HepG2 (cell line): ENCODE results near the gene HOXA13. TPM values are rescaled to one million over a fixed set of nuclear protein-coding genes. Genes with fewer than 3 reads are reported as not detected.
A peak's percentile ranks its signal among the peaks of the same experiment; 100 is the strongest.

Source experiments
- ATAC-seq: fragments of 200-7000 bp; cut with Tn5 transposase; 3 replicates; pipeline ENCODE4 v1.9.1; 2020; ENCODE audit warnings: mild to moderate bottlenecking, moderate library complexity
- BruUV-seq: library from RNA; stranded (reverse); fragments of 400-500 nt; replicated peaks from 2 replicates; lab custom pipeline; 2021; lab: Mats Ljungman, UMichigan
- CTCF ChIA-PET: fragments of 300-600 bp; formaldehyde crosslinking; extraction: SDS; loops from one replicate; lab custom pipeline; 2021; ENCODE audit warnings: low total read pairs, inconsistent platforms, low intra/inter-chr PET ratio; lab: Yijun Ruan, JAX
- POLR2A ChIA-PET: fragments of 350-600 bp; sonication (Branson Sonifier 250); formaldehyde crosslinking; loops from one replicate; lab custom pipeline; 2020; ENCODE audit warnings: antibody characterized with exemption, inconsistent platforms; lab: Yijun Ruan, JAX
- DNase-seq: peaks from one replicate; pipeline ENCODE4 v3.0.0-alpha.2; 2015; ENCODE audit warnings: low spot score
- FAIRE-seq: peaks from 3 replicates; lab custom pipeline; 2011; peaks lifted over from hg19 to GRCh38; lab: Jason Lieb, UNC
- H2AFZ ChIP-seq: one replicate; pipeline ENCODE4 v1.6.1; 2011; ENCODE audit warnings: low read length, inconsistent platforms
- H3K27ac ChIP-seq: fragments of 300-600 bp; 3 replicates; pipeline ENCODE4 v1.8.0; 2011; ENCODE audit warnings: mixed run types, mild to moderate bottlenecking, mixed read lengths, low read length, inconsistent platforms; ENCODE audit not compliant: insufficient read depth; ENCODE audit errors: extremely low read length
- H3K27me3 ChIP-seq, 2 experiments: fragments of 200-600 bp in 1 of 2; 2 replicates in 1 of 2; 3 replicates in 1 of 2; pipeline versions ENCODE4 v1.6.0 to v1.8.0; 2011; ENCODE audit warnings: low read length in 2 of 2, mild to moderate bottlenecking in 2 of 2, moderate library complexity in 2 of 2, inconsistent platforms in 1 of 2; ENCODE audit not compliant: insufficient read depth in 2 of 2, control insufficient read depth in 1 of 2
- H3K36me3 ChIP-seq, 2 experiments: fragments of 200-600 bp in 1 of 2; replicated peaks in 1 of 2; 2 replicates in 1 of 2; 3 replicates in 1 of 2; pipeline versions ENCODE4 v1.5.1 to v1.8.0; 2011; ENCODE audit warnings: low read length in 2 of 2, inconsistent platforms in 1 of 2; ENCODE audit not compliant: insufficient read depth in 2 of 2, control insufficient read depth in 1 of 2
- H3K4me1 ChIP-seq: 2 replicates; pipeline ENCODE4 v1.5.1; 2012; ENCODE audit warnings: low read length, inconsistent platforms; ENCODE audit not compliant: insufficient read depth
- H3K4me2 ChIP-seq: 2 replicates; pipeline ENCODE4 v1.6.0; 2011; ENCODE audit warnings: low read depth, low read length, inconsistent platforms
- H3K4me3 ChIP-seq, 3 experiments: fragments of 200-600 bp in 1 of 3; sonication (generic), shearing (Covaris generic) in 1 of 3; replicated peaks in 1 of 3; 2 replicates each; pipeline ENCODE4 v1.5.1; 2011 to 2016; ENCODE audit warnings: low read length in 3 of 3, inconsistent platforms in 2 of 3, low read depth in 2 of 3, mild to moderate bottlenecking in 2 of 3, control low read depth in 1 of 3, mixed read lengths in 1 of 3; ENCODE audit not compliant: insufficient read depth in 1 of 3
- H3K79me2 ChIP-seq: one replicate; pipeline ENCODE4 v1.6.1; 2011; ENCODE audit warnings: low read length, inconsistent platforms; ENCODE audit not compliant: insufficient read depth
- H3K9ac ChIP-seq: 2 replicates; pipeline ENCODE4 v1.6.0; 2011; ENCODE audit warnings: mild to moderate bottlenecking, low read depth, low read length, inconsistent platforms; ENCODE audit not compliant: insufficient read depth
- H3K9me3 ChIP-seq: 2 replicates; pipeline ENCODE4 v1.5.1; 2012; ENCODE audit warnings: mild to moderate bottlenecking, low read length
- H4K20me1 ChIP-seq: 2 replicates; pipeline ENCODE4 v1.6.0; 2011; ENCODE audit warnings: inconsistent platforms, mild to moderate bottlenecking, low read length, moderate library complexity; ENCODE audit not compliant: insufficient read depth
- JUND ChIP-seq: sonication (generic); formaldehyde crosslinking; IDR thresholded peaks from 2 replicates; pipeline ENCODE4 v1.8.0; 2022; ENCODE audit warnings: mild to moderate bottlenecking, missing genetic modification reagents
- TAF1 ChIP-seq: sonication (generic); formaldehyde crosslinking; IDR thresholded peaks from 2 replicates; pipeline ENCODE4 v1.4.0; 2020; ENCODE audit warnings: missing genetic modification reagents
- TSC22D2 ChIP-seq: sonication (generic); formaldehyde crosslinking; IDR thresholded peaks from 2 replicates; pipeline ENCODE4 v1.5.1; 2020; ENCODE audit warnings: missing genetic modification reagents, mild to moderate bottlenecking, borderline replicate concordance
- XBP1 ChIP-seq: sonication (generic); formaldehyde crosslinking; IDR thresholded peaks from 2 replicates; pipeline ENCODE4 v1.5.0; 2020; ENCODE audit warnings: missing genetic modification reagents
- ZNF747 ChIP-seq: sonication (generic); formaldehyde crosslinking; IDR thresholded peaks from 2 replicates; pipeline ENCODE4 v1.8.1; 2023; ENCODE audit warnings: missing genetic modification reagents, mild to moderate bottlenecking, borderline replicate concordance
- WGBS: methylation state at CpG from one replicate; pipeline ENCODE4 v1.1.6; 2017; ENCODE audit warnings: low lambda C conversion rate; 5-methylcytosine and 5-hydroxymethylcytosine counted together
- in situ Hi-C: cut with HindIII; loops from 2 replicates; pipeline ENCODE4 v1.10.0; 2017; ENCODE audit warnings: low pct_unique_long_range_greater_than_20kb; ENCODE audit not compliant: extremely low pct_ligation_motif_present
- intact Hi-C: fragments of 100-400 bp; cut with micrococcal nuclease; formaldehyde crosslinking; loops from one replicate; pipeline ENCODE4 v1.10.0; 2022; ENCODE audit not compliant: unreplicated experiment
- polyA plus RNA-seq, 8 experiments: library from polyadenylated mRNA; depleted of rRNA in 3 of 8; stranded (reverse) in 7 of 8; unstranded in 1 of 8; fragments of >200 nt; fragmentation: Illumina TruSeq in 4 of 8; extraction: Trizol in 4 of 8; gene quantifications; 2 replicates each; pipeline versions ENCODE4 v1.2.1 to v1.2.3, GENCODE V29; 2011 to 2016; ENCODE audit warnings: low read depth in 4 of 8, missing spikeins in 1 of 8, mixed read lengths in 1 of 8; ENCODE audit not compliant: insufficient read depth in 1 of 8
- total RNA-seq, 5 experiments: library from RNA; depleted of rRNA; stranded (reverse); fragments of >200 nt; fragmentation: Illumina TruSeq; extraction: Trizol; gene quantifications; 2 replicates each; pipeline ENCODE4 v1.2.3, GENCODE V29; 2016; ENCODE audit warnings: low read depth in 1 of 5
- TF ChIP-seq, protein P1 (sequence below): sonication (generic); formaldehyde crosslinking; IDR thresholded peaks from 2 replicates; pipeline ENCODE4 v1.4.0; 2020; ENCODE audit warnings: missing genetic modification reagents, low read depth, mild to moderate bottlenecking, borderline replicate concordance
- TF ChIP-seq, protein P2 (sequence below): sonication (generic); formaldehyde crosslinking; IDR thresholded peaks from 2 replicates; pipeline ENCODE4 v1.4.0; 2020; ENCODE audit warnings: missing genetic modification reagents

Gene HOXA13
- total and polyA plus RNA-seq, 2 of the 13 experiments (the other 11 are each of a cell fraction or from before 2014, with no cell fraction given) = 0.01 to 0.04 TPM

DNA sequence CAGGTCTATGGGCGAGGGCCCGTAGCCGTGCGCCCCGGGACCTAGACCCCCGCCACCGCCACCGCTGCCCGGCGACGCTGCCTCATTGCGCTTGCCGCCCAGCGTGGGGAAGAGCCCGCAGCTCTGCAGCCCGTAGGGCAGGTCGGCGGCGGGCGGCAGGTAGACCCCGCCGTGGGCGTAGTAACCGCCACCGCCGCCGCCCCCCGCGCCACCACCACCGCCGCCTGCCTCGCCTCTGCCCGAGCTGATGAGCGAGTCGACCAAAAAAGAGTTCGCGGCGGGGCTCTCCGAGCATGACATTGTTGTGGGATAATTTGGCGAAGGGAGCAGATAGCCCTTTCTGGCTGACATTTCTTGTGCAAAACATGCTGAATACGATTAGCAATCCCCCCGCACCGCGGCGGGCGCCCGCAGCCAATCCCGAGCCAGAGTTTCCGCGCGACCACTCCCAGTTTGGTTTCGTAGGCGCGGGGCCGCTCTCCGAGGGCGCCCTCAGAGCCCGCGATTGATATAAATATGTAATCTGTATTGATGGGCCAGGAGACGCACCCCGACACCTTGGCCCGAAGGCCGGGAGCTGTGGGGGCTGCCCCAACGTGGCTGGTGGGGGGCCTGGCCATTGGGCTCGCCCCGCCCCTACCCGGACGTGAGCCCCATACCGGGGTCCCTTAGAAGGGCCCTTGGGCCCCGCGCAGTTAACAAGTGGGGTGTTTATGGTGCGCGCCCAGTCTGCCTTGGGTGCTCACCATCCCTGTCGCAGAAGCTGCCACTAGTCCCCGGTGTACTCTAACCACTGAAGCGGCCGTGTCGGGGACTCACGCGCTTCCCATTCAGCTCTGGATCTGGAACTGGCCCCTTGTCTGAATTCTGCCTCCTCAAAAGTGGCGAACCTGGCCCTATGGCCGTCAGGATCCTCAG lies 25.7 kb downstream of the HOXA13 start, which contains the start of gene HOXA10:
Gene HOXA10, minus strand, starts transcription at position 365 of the 918 bp plus-strand sequence. Its CDS starts 14 bp downstream, at position 351.
- Histone ChIP-seq H3K27me3 (peaks cover 0 to 69% of the 10 kb centered on the region in 2 experiments), H3K4me2 (peak within 1 kb of the TSS; percentile 58), H3K4me1 (peaks cover 20% of the 10 kb centered on the region), H2AFZ (no peak within 1 kb of the TSS), H3K36me3 (no peaks in the 10 kb centered on the region), H3K27ac (no peak within 1 kb of the TSS), H4K20me1 (no peaks in the 10 kb centered on the region), H3K9ac (no peak within 1 kb of the TSS), H3K79me2 (no peaks in the 10 kb centered on the region), H3K9me3 (no peaks in the 10 kb centered on the region), H3K4me3 (peak within 1 kb of the TSS; percentile 16 to 51 (median 16); a peak in 3 of 6 replicates)
- 90% methylated on average over 50 of the region's 82 CpGs for WGBS
- BruUV-seq = no TSS peak
- ChIA-PET CTCF (no interaction called here), POLR2A (interaction anchor here (0.6 kb wide), 1 partner anchor 11 kb away, joined by 3 read pairs; the partner anchor contains the start of gene HOXA11)
- TF ChIP-seq, protein P1, sequence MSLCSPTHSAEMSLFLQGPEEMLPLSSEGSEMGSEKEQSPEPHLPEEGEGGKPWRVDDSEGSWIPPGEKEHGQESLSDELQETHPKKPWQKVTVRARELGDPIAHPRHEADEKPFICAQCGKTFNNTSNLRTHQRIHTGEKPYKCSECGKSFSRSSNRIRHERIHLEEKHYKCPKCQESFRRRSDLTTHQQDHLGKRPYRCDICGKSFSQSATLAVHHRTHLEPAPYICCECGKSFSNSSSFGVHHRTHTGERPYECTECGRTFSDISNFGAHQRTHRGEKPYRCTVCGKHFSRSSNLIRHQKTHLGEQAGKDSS = no peak
- TF ChIP-seq TAF1 (CRISPR knock-in tag) (no peak), ZNF747 (CRISPR knock-in tag) (no peak), XBP1 (no peak), TSC22D2 (no peak), JUND (CRISPR knock-in tag) (no peak)
- TF ChIP-seq, protein P2, sequence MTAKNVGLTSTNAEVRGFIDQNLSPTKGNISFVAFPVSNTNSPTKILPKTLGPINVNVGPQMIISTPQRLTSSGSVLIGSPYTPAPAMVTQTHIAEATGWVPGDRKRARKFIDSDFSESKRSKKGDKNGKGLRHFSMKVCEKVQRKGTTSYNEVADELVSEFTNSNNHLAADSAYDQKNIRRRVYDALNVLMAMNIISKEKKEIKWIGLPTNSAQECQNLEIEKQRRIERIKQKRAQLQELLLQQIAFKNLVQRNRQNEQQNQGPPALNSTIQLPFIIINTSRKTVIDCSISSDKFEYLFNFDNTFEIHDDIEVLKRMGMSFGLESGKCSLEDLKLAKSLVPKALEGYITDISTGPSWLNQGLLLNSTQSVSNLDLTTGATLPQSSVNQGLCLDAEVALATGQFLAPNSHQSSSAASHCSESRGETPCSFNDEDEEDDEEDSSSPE = no peak
- DNase-seq = no peak
- ATAC-seq = no peak
- in situ Hi-C loops = loop anchor here (25.0 kb wide), 1 partner anchor 1087 kb away; no protein-coding TSS in a partner anchor
- no peak for FAIRE-seq
- intact Hi-C loops = no loop called here
